HG02588 (cell line): ENCODE measurements around the gene IGIP.

Experiments used
- ATAC-seq: cut with Tn5 transposase; IDR thresholded peaks from one replicate; pipeline ENCODE4 v1.9.1; 2021; ENCODE audit warnings: mild to moderate bottlenecking, moderate library complexity; ENCODE audit not compliant: unreplicated experiment

Gene IGIP

GRCh38 chr5:140111011-140111858, 14.5 kb upstream of the IGIP start:
- ATAC-seq = no peak

GRCh38 chr5:140111859-140112551, 13.7 kb upstream of the IGIP start:
- no peak for ATAC-seq

GRCh38 chr5:140112685-140113179, 13.0 kb upstream of the IGIP start:
- no peak for ATAC-seq

DNA sequence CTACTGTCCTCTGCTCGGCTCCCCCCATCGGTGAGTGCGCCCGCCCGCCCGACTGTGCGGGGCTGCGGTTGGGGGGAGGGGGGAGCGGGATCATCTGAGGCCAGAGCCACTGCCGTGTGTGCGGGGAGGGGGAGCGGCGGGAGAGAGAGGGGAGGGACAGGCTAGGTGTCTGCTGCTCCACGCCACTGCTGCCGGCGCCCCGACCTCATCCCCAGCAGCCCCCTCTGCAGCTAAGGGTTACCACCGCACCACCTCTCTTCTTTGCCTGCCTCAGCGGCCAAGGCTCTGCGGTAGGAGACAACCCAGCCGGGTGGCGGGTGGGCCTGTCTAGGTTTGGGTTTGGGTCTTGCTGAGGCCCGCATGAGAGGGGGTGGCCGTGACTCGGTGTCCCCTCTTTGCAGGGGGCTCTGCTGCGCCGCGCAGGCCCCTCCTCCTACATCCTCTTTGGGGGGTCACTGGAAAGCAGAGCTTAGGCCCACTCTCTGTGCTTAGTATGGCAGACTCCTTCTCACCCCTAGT, 12.5 kb upstream of the IGIP start:
- ATAC-seq = no peak

DNA sequence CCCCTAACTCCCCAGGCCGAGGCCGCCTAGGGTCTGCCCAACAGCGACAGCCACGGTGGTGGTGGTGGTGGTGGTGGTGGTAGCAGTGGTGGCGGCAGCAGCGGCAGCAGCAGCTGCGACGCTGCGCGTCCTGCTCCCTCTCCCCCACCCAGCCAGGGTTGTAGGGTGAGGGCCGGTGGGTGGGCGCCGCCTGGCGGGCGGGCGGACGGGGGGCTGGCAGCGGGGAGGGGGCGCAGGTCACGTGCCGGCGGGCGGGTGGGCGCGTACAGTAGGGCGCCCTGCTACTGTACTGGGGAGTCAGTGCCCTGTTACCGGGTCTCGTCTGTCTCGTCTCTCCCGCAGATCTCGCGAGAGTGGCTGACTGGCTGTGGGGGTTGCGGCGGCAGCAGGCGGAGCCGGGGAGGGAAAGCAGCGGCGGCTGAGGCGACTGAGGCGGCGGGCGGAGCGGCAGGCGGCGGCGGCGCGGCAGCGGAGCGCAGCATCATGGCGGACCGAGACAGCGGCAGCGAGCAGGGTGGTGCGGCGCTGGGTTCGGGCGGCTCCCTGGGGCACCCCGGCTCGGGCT, 12.0 kb upstream of the IGIP start, which contains the start of gene PURA:
Gene PURA, plus strand, starts transcription at position 411 of the 565 bp plus-strand sequence. Its CDS starts 73 bp downstream, at position 484.
- peak; percentile 89 for ATAC-seq

DNA sequence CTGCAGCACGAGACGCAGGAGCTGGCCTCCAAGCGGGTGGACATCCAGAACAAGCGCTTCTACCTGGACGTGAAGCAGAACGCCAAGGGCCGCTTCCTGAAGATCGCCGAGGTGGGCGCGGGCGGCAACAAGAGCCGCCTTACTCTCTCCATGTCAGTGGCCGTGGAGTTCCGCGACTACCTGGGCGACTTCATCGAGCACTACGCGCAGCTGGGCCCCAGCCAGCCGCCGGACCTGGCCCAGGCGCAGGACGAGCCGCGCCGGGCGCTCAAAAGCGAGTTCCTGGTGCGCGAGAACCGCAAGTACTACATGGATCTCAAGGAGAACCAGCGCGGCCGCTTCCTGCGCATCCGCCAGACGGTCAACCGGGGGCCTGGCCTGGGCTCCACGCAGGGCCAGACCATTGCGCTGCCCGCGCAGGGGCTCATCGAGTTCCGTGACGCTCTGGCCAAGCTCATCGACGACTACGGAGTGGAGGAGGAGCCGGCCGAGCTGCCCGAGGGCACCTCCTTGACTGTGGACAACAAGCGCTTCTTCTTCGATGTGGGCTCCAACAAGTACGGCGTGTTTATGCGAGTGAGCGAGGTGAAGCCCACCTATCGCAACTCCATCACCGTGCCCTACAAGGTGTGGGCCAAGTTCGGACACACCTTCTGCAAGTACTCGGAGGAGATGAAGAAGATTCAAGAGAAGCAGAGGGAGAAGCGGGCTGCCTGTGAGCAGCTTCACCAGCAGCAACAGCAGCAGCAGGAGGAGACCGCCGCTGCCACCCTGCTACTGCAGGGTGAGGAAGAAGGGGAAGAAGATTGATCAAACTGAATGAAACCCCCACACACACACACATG, 11.2 kb upstream of the IGIP start:
- ATAC-seq = peak; percentile 29

GRCh38 chr5:140115186-140115500, 10.6 kb upstream of the IGIP start:
- ATAC-seq = no peak

- ATAC-seq = no peak
Observed at GRCh38 chr5:140116716-140117115, 9.0 kb upstream of the IGIP start.

DNA sequence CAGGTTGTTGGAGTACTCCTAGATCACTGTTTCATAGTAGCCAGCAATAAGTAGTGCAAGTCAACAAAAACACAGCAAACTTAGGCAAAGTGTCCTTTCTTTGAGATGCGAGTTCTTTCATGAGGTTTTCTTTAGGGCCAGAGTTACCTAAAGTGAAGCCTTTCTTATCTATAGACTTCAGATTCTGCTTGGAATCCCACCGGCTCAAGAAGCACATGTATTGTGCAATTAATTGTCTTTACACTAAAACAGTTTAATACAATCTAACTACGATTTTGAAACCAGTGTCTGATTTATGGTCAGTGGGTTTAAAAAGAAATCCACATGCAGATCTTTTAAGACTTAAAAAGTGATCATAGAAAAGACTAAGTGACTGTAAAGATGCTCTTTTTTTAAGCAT, 8.2 kb upstream of the IGIP start:
- ATAC-seq = no peak

DNA sequence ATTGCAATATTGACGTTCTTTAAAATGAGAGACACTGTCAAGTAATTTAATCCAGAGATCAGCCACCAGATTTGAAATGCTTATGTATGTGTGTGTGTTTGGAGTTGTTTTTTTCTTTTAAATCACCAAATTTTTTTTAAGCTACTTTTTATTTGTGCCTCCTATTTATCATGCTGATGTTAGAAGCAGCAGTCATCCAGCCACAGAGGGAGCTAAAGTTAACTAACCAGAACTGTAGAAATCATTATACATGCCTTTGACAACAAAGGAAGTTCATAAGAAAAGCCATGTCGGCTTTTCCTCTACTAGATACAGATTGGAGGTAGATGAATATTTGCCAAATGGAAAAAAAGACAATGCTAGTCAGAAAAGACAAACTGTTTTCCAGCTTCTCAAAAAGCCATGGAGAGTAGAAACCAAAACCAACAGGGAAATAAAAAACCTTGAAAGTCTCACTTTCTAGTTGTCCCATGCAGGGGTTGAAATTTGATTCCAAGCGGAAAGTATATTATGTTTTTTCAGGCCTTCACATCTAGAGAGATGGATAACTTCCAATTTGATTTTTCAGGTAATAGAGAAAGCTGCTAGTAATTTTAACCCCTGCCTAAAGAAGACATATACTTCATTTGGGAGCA, 7.3 kb upstream of the IGIP start:
- ATAC-seq = no peak

GRCh38 chr5:140126315-140127012, 727 bp downstream of the IGIP start:
- ATAC-seq = no peak

- ATAC-seq = no peak
Observed at GRCh38 chr5:140128376-140128775, 2.6 kb downstream of the IGIP start.

- no peak for ATAC-seq
Observed at GRCh38 chr5:140130949-140131733, 5.4 kb downstream of the IGIP start.

- ATAC-seq = no peak
Observed at GRCh38 chr5:140131967-140132409, 6.3 kb downstream of the IGIP start.

GRCh38 chr5:140133514-140134167, 7.9 kb downstream of the IGIP start:
- no peak for ATAC-seq

- ATAC-seq = no peak
Observed at GRCh38 chr5:140134277-140134935, 8.7 kb downstream of the IGIP start.

DNA sequence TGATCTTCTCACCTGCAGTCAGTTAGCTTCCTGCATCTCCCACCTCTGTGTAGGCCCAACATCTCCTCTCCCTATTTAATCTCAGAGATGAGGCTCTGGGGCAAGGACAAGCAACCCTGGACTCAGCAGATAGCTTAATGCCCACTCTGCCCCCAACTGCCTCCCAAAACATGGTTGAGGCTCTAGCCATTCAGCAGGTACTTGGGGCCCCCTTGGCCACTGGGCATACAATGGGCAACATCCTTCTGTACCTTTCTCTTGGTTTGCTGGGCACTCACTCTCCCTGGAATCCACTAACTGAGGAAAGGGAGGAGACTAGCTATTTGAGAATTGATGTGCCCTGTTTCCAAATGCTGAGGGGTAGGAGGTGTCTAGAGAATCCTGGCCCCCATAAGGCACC, 9.4 kb downstream of the IGIP start:
- ATAC-seq = no peak

GRCh38 chr5:140136624-140137023, 10.9 kb downstream of the IGIP start:
- ATAC-seq = no peak
